ENCODE measurements around the gene CFI. TPM values are rescaled to one million over a fixed set of nuclear protein-coding genes. Genes with fewer than 3 reads are reported as not detected.

The CFI gene
- total RNA-seq, 1 donor from 2014 or later: not detected

GRCh38 chr4:109719604-109720003 is 82.2 kb downstream of the CFI start:
- Mint-ChIP-seq H3K36me3 (peaks cover 10% of the 10 kb centered on the region), H3K4me1 (no peaks in the 10 kb centered on the region), H3K27me3 (ENCODE audit: insufficient read depth, low read depth) (no peaks in the 10 kb centered on the region), H3K9me3 (no peaks in the 10 kb centered on the region), H3K4me3 (no peak overlapping the region), H3K27ac (no peak overlapping the region)
- Histone ChIP-seq H3K9ac (no peak overlapping the region), H3K27ac (no peak overlapping the region), H3K36me3 (no peaks in the 10 kb centered on the region), H2AFZ (replicated peaks) (no peak overlapping the region), H3K27me3 (no peaks in the 10 kb centered on the region), H4K20me1 (ENCODE audit: low read depth) (no peaks in the 10 kb centered on the region), H3K4me1 (no peaks in the 10 kb centered on the region), H3K9me3 (ENCODE audit: low read depth) (no peaks in the 10 kb centered on the region), H3K79me2 (ENCODE audit: low read depth) (peaks cover 17% of the 10 kb centered on the region), H3K4me2 (no peak overlapping the region), H3F3A (ENCODE audit: low read depth) (no peaks in the 10 kb centered on the region), H3K4me3 (no peak overlapping the region)
- no peak for DNase-seq (ENCODE audit: low spot score)
- no peak for TF ChIP-seq EZH2phosphoT487 (IDR thresholded peaks at IDR 0.05)
- no peak for TF ChIP-seq EZH2 (IDR thresholded peaks at IDR 0.05)
- TF ChIP-seq, protein P1, sequence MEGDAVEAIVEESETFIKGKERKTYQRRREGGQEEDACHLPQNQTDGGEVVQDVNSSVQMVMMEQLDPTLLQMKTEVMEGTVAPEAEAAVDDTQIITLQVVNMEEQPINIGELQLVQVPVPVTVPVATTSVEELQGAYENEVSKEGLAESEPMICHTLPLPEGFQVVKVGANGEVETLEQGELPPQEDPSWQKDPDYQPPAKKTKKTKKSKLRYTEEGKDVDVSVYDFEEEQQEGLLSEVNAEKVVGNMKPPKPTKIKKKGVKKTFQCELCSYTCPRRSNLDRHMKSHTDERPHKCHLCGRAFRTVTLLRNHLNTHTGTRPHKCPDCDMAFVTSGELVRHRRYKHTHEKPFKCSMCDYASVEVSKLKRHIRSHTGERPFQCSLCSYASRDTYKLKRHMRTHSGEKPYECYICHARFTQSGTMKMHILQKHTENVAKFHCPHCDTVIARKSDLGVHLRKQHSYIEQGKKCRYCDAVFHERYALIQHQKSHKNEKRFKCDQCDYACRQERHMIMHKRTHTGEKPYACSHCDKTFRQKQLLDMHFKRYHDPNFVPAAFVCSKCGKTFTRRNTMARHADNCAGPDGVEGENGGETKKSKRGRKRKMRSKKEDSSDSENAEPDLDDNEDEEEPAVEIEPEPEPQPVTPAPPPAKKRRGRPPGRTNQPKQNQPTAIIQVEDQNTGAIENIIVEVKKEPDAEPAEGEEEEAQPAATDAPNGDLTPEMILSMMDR (IDR thresholded peaks at IDR 0.05): no peak

GRCh38 chr4:109718759-109719158 is 83.0 kb downstream of the CFI start:
- Histone ChIP-seq H3K79me2 (ENCODE audit: low read depth) (peaks cover 15% of the 10 kb centered on the region), H3K9me3 (ENCODE audit: low read depth) (no peaks in the 10 kb centered on the region), H3K4me2 (no peak overlapping the region), H3K4me1 (no peaks in the 10 kb centered on the region), H3K27me3 (no peaks in the 10 kb centered on the region), H3F3A (ENCODE audit: low read depth) (no peaks in the 10 kb centered on the region), H3K27ac (no peak overlapping the region), H4K20me1 (ENCODE audit: low read depth) (no peaks in the 10 kb centered on the region), H3K9ac (no peak overlapping the region), H2AFZ (replicated peaks) (no peak overlapping the region), H3K4me3 (no peak overlapping the region), H3K36me3 (peaks cover 3% of the 10 kb centered on the region)
- TF ChIP-seq, protein P1 (IDR thresholded peaks at IDR 0.05): no peak
- TF ChIP-seq EZH2 (IDR thresholded peaks at IDR 0.05): no peak
- no peak for TF ChIP-seq EZH2phosphoT487 (IDR thresholded peaks at IDR 0.05)
- Mint-ChIP-seq H3K27ac (no peak overlapping the region), H3K4me1 (no peaks in the 10 kb centered on the region), H3K9me3 (no peaks in the 10 kb centered on the region), H3K36me3 (peaks cover 10% of the 10 kb centered on the region), H3K27me3 (ENCODE audit: insufficient read depth, low read depth) (no peaks in the 10 kb centered on the region), H3K4me3 (no peak overlapping the region)
- no peak for DNase-seq (ENCODE audit: low spot score)

DNA sequence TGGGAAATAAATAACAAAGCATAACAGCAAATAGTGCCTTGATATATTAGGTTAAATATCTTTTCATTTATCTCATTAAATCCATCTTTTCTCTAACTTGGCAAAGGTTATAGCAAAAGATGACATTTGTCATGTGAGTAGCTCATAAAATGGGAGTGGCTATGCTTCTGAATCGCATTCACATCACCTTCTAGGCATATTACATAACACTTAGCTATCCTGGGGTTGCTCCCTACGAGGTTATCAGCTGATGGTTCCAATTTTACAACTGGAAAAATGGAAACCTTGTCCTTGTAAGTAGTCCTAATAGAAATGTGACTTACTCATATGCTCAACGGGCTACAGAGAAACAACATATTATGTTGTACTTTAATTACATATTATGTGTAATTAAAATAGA is 88.3 kb downstream of the CFI start:
- Histone ChIP-seq H3K9ac (no peak overlapping the region), H3K9me3 (ENCODE audit: low read depth) (no peaks in the 10 kb centered on the region)

More for the DNA sequence above, 88.3 kb downstream of the CFI start:
- Mint-ChIP-seq H3K36me3 (peaks cover 12% of the 10 kb centered on the region), H3K27ac (no peak overlapping the region), H3K9me3 (no peaks in the 10 kb centered on the region), H3K4me3 (no peak overlapping the region), H3K4me1 (no peaks in the 10 kb centered on the region), H3K27me3 (ENCODE audit: insufficient read depth, low read depth) (no peaks in the 10 kb centered on the region)
- no peak for TF ChIP-seq EZH2phosphoT487 (IDR thresholded peaks at IDR 0.05)
- no peak for TF ChIP-seq EZH2 (IDR thresholded peaks at IDR 0.05)
- TF ChIP-seq, protein P1 (IDR thresholded peaks at IDR 0.05): no peak
- no peak overlapping the region for H3K4me2 ChIP-seq
- peaks cover 1% of the 10 kb centered on the region for H3K79me2 ChIP-seq (ENCODE audit: low read depth)
- H3K27me3 ChIP-seq: no peaks in the 10 kb centered on the region
- H3F3A ChIP-seq (ENCODE audit: low read depth): no peaks in the 10 kb centered on the region
- no peak overlapping the region for H3K27ac ChIP-seq
- no peaks in the 10 kb centered on the region for H4K20me1 ChIP-seq (ENCODE audit: low read depth)
- DNase-seq (ENCODE audit: low spot score): no peak
- H2AFZ ChIP-seq (replicated peaks): no peak overlapping the region
- H3K4me3 ChIP-seq: no peak overlapping the region
- H3K36me3 ChIP-seq: peaks cover 3% of the 10 kb centered on the region
- H3K4me1 ChIP-seq: no peaks in the 10 kb centered on the region

Measured in neural progenitor cell (in vitro differentiated cells).